ENCODE results near the gene SET. TPM values are rescaled to one million over a fixed set of nuclear protein-coding genes. Genes with fewer than 3 reads are reported as not detected.

Gene SET
- total and polyA plus RNA-seq, 2 experiments from 2014 or later = 949 to 1,261 TPM

- TF ChIP-seq ZNF462 (CRISPR knock-in tag; IDR thresholded peaks at IDR 0.05) = no peak
These were observed 23.7 kb downstream of the SET start (continued) for GRCh38 chr9:128712451-128713410.

GRCh38 chr9:128713411-128713780, 24.4 kb downstream of the SET start:
- Histone ChIP-seq H3K4me3 (no peak overlapping the region), H3K27ac (ENCODE audit: low read depth) (no peak overlapping the region), H3K36me3 (ENCODE audit: insufficient read depth) (no peaks in the 10 kb centered on the region), H4K20me1 (replicated peaks; ENCODE audit: insufficient read depth) (no peaks in the 10 kb centered on the region), H3K4me1 (ENCODE audit: insufficient read depth) (no peaks in the 10 kb centered on the region), H3K4me2 (no peak overlapping the region), H3K9me2 (ENCODE audit: insufficient read depth) (no peaks in the 10 kb centered on the region), H3K27me3 (ENCODE audit: insufficient read depth) (no peaks in the 10 kb centered on the region), H3K79me2 (replicated peaks; ENCODE audit: insufficient read depth) (no peaks in the 10 kb centered on the region), H3F3A (replicated peaks; ENCODE audit: low read depth) (no peaks in the 10 kb centered on the region), H2AFZ (no peak overlapping the region)
- Mint-ChIP-seq H3K4me1 (no peaks in the 10 kb centered on the region; the same call in 2 of the 3 replicates), H3K27me3 (ENCODE audit: insufficient read depth, low read depth, poor library complexity) (peaks cover 9% of the 10 kb centered on the region), H3K9me3 (no peaks in the 10 kb centered on the region), H3K27ac (no peak overlapping the region), H3K4me3 (no peak overlapping the region), H3K36me3 (ENCODE audit: low read depth) (peaks cover 8% of the 10 kb centered on the region)
- no peak for ATAC-seq
- no peak for TF ChIP-seq EZH2 (IDR thresholded peaks at IDR 0.05; ENCODE audit: low read depth, unreplicated experiment)
- no peak for DNase-seq (ENCODE audit: low spot score)

Measured in GM23338 (cell line).